ENCODE results near the gene LAMA2.

- TF ChIP-seq GATA3 (IDR thresholded peaks at IDR 0.05; ENCODE audit: low read depth, low read length) = no peak
- no peak for TF ChIP-seq GATA2 (IDR thresholded peaks at IDR 0.05; ENCODE audit: low read depth, low read length)
These were observed 309.6 kb downstream of the LAMA2 start for GRCh38 chr6:129192458-129192989.

All from SH-SY5Y (cell line).